ENCODE measurements around the gene PNPT1. TPM values are rescaled to one million over a fixed set of nuclear protein-coding genes. Genes with fewer than 3 reads are reported as not detected.
"Not testable (repeated sequence)": the region's sequence is repeated elsewhere in the genome, so short reads cannot be mapped to it uniquely, and the experiment has no call there.

Gene PNPT1
- total RNA-seq, 1 donor from 2014 or later, result 21.0 TPM

GRCh38 chr2:55718165-55719008 is 24.7 kb upstream of the PNPT1 start:
- Mint-ChIP-seq H3K4me3 (ENCODE audit: unreplicated experiment) (no peak overlapping the region), H3K9me3 (ENCODE audit: unreplicated experiment) (peaks cover 2% of the 10 kb centered on the region), H3K27me3 (ENCODE audit: unreplicated experiment) (peaks cover 2% of the 10 kb centered on the region), H3K27ac (ENCODE audit: unreplicated experiment) (no peak overlapping the region), H3K4me1 (ENCODE audit: low read depth, unreplicated experiment) (no peaks in the 10 kb centered on the region), H3K36me3 (ENCODE audit: unreplicated experiment) (no peaks in the 10 kb centered on the region)
- DNase-seq, result peak; percentile 50
- TF ChIP-seq CTCF (IDR thresholded peaks at IDR 0.05; ENCODE audit: partially characterized antibody, unreplicated experiment), result peak; percentile 80

DNA sequence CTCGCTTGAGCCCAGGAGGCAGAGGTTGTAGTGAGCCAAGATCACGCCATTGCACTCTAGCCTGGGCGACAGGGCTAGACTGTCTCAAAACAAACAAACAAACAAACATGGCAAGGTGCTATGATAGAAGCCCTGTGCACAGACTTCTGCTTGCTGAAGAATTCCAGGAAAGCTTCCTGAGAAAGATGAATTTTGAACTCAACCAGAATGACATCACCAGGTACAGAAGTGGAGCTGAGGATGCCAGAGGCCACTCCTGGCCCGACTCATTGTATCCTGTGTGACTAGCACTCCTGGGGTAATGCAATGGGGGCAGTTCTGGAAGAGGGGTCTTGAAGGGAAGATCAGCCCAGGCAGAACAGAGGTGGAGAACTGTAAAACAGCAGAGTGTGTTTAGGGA is 22.0 kb upstream of the PNPT1 start:
- no peaks in the 10 kb centered on the region for H3K4me1 Mint-ChIP-seq (ENCODE audit: low read depth, unreplicated experiment)
- H3K36me3 Mint-ChIP-seq (ENCODE audit: unreplicated experiment), result no peaks in the 10 kb centered on the region
- DNase-seq, result no peak
- H3K27ac Mint-ChIP-seq (ENCODE audit: unreplicated experiment), result no peak overlapping the region
- peaks cover 5% of the 10 kb centered on the region for H3K9me3 Mint-ChIP-seq (ENCODE audit: unreplicated experiment)
- H3K27me3 Mint-ChIP-seq (ENCODE audit: unreplicated experiment), result peaks cover 5% of the 10 kb centered on the region
- TF ChIP-seq CTCF (IDR thresholded peaks at IDR 0.05; ENCODE audit: partially characterized antibody, unreplicated experiment), result no peak
- H3K4me3 Mint-ChIP-seq (ENCODE audit: unreplicated experiment), result no peak overlapping the region

- not testable (repeated sequence) for H3K9me3 Mint-ChIP-seq (ENCODE audit: unreplicated experiment); H3K36me3 Mint-ChIP-seq (ENCODE audit: unreplicated experiment); H3K27ac Mint-ChIP-seq (ENCODE audit: unreplicated experiment); H3K4me3 Mint-ChIP-seq (ENCODE audit: unreplicated experiment); H3K27me3 Mint-ChIP-seq (ENCODE audit: unreplicated experiment); H3K4me1 Mint-ChIP-seq (ENCODE audit: low read depth, unreplicated experiment); DNase-seq
Observed at GRCh38 chr2:55715178-55715577, 21.5 kb upstream of the PNPT1 start.

DNA sequence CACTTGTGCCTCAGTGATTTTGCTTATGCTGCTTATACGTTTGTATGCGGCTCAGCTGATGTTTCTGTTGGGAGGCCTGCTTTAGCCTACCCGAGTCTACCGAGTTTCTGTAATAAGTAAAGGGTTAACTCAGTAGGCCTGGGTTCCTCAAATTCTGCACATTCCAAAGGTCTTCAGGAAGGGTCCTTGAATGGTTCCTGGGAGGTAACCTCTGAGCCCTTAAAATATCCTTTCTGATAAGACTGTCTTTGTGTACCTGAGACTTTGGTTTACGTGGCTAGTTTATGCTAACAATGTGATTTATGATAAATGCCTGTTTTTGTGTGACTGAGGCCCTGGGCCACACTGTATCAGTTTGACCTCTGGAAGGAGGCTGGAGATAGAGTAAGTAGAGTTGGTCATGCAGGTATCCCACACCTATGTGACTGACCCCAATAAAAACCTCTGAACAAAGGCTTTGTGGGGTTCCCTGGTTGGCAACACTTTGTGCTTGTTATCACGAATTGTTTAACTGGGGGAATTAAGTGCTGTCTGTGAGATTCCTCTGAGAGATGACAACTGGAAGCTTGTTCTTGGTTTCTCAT is 18.9 kb upstream of the PNPT1 start:
- DNase-seq, result no peak

GRCh38 chr2:55710025-55710424 is 16.4 kb upstream of the PNPT1 start:
- no peak for TF ChIP-seq CTCF (IDR thresholded peaks at IDR 0.05; ENCODE audit: partially characterized antibody, unreplicated experiment)
- H3K9me3 Mint-ChIP-seq (ENCODE audit: unreplicated experiment), result peaks cover 4% of the 10 kb centered on the region
- no peaks in the 10 kb centered on the region for H3K36me3 Mint-ChIP-seq (ENCODE audit: unreplicated experiment)
- H3K27me3 Mint-ChIP-seq (ENCODE audit: unreplicated experiment), result peaks cover 6% of the 10 kb centered on the region
- no peak for DNase-seq
- no peak overlapping the region for H3K4me3 Mint-ChIP-seq (ENCODE audit: unreplicated experiment)
- no peak overlapping the region for H3K27ac Mint-ChIP-seq (ENCODE audit: unreplicated experiment)
- peaks cover 8% of the 10 kb centered on the region for H3K4me1 Mint-ChIP-seq (ENCODE audit: low read depth, unreplicated experiment)

More for the DNA sequence above, 18.9 kb upstream of the PNPT1 start:
- H3K27ac Mint-ChIP-seq (ENCODE audit: unreplicated experiment), result no peak overlapping the region
- H3K36me3 Mint-ChIP-seq (ENCODE audit: unreplicated experiment), result no peaks in the 10 kb centered on the region
- no peak for TF ChIP-seq CTCF (IDR thresholded peaks at IDR 0.05; ENCODE audit: partially characterized antibody, unreplicated experiment)
- no peak overlapping the region for H3K4me3 Mint-ChIP-seq (ENCODE audit: unreplicated experiment)
- H3K4me1 Mint-ChIP-seq (ENCODE audit: low read depth, unreplicated experiment), result peaks cover under 1% of the 10 kb centered on the region
- H3K9me3 Mint-ChIP-seq (ENCODE audit: unreplicated experiment), result peaks cover 5% of the 10 kb centered on the region
- H3K27me3 Mint-ChIP-seq (ENCODE audit: unreplicated experiment), result peaks cover 3% of the 10 kb centered on the region
